ENCODE measurements around the gene SYT6.

- TF ChIP-seq TAF1 (CRISPR knock-in tag; IDR thresholded peaks at IDR 0.05) (no peak), FOXK1 (CRISPR knock-in tag; IDR thresholded peaks at IDR 0.05; ENCODE audit: borderline replicate concordance, low read depth) (no peak), SATB2 (CRISPR knock-in tag; IDR thresholded peaks at IDR 0.05) (no peak), BRCA1 (CRISPR knock-in tag; IDR thresholded peaks at IDR 0.05) (no peak)
Observed at GRCh38 chr1:114139540-114139939, 14.1 kb downstream of the SYT6 start.

All from HepG2 (cell line).